GM12878 (cell line): ENCODE results near the gene TSC2. TPM values are rescaled to one million over a fixed set of nuclear protein-coding genes. Genes with fewer than 3 reads are reported as not detected.

Experiments used
- ASH2L ChIP-seq: fragments of 300-600, 200-600 bp; sonication (generic); IDR thresholded peaks from 2 replicates; pipeline ENCODE4 v1.6.1; 2017; ENCODE audit warnings: low read depth, mild to moderate bottlenecking, borderline replicate concordance
- CHD2 ChIP-seq: IDR thresholded peaks from 2 replicates; pipeline ENCODE4 v1.6.1; 2011; ENCODE audit warnings: low read depth, low read length, improper control_type of control experiment, borderline replicate concordance
- CUX1 ChIP-seq: IDR thresholded peaks from 2 replicates; pipeline ENCODE4 v1.6.1; 2012; ENCODE audit warnings: improper control_type of control experiment, low read depth, low read length; ENCODE audit not compliant: insufficient replicate concordance
- GATAD2B ChIP-seq: fragments of 450-650 bp; conservative IDR thresholded peaks from 2 replicates; pipeline ENCODE4 v1.6.1; 2017; ENCODE audit warnings: low read depth, mild to moderate bottlenecking, moderate library complexity
- HDAC2 ChIP-seq: fragments of 200-600 bp; sonication (generic); IDR thresholded peaks from 2 replicates; pipeline ENCODE4 v1.6.1; 2017
- HSF1 ChIP-seq: fragments of 150-350 bp; IDR thresholded peaks from 2 replicates; pipeline ENCODE4 v1.6.1; 2014; ENCODE audit warnings: mild to moderate bottlenecking, low read depth, low read length
- KDM1A ChIP-seq: fragments of 200-600 bp; sonication (generic); IDR thresholded peaks from 2 replicates; pipeline ENCODE4 v1.6.1; 2016; ENCODE audit warnings: borderline replicate concordance
- POLR2AphosphoS2 ChIP-seq: IDR thresholded peaks from 2 replicates; pipeline ENCODE4 v1.6.1; 2011; ENCODE audit warnings: low read depth, mild to moderate bottlenecking, low read length, improper control_type of control experiment, moderate library complexity
- RAD21 ChIP-seq: IDR thresholded peaks from 2 replicates; pipeline ENCODE4 v1.6.1; 2011; ENCODE audit warnings: mild to moderate bottlenecking, low read depth, low read length, moderate library complexity; ENCODE audit not compliant: insufficient read depth
- RAD51 ChIP-seq: fragments of 450-650 bp; IDR thresholded peaks from 2 replicates; pipeline ENCODE4 v1.6.1; 2016; ENCODE audit warnings: moderate library complexity, mild to moderate bottlenecking, inconsistent platforms
- SIX5 ChIP-seq: IDR thresholded peaks from 2 replicates; pipeline ENCODE4 v1.6.1; 2011; ENCODE audit warnings: mild to moderate bottlenecking, low read depth, low read length, moderate library complexity; ENCODE audit not compliant: severe bottlenecking
- SMC3 ChIP-seq: IDR thresholded peaks from 2 replicates; pipeline ENCODE4 v1.6.1; 2011; ENCODE audit warnings: low read length, improper control_type of control experiment, borderline replicate concordance
- SRF ChIP-seq, 2 experiments: IDR thresholded peaks; 2 replicates each; pipeline ENCODE4 v1.6.1; 2011; ENCODE audit warnings: low read depth in 2 of 2, low read length in 2 of 2, mild to moderate bottlenecking in 1 of 2, moderate library complexity in 1 of 2
- STAT3 ChIP-seq: IDR thresholded peaks from 2 replicates; pipeline ENCODE4 v1.6.1; 2011; ENCODE audit warnings: low read depth, low read length, improper control_type of control experiment
- ZNF274 ChIP-seq: IDR thresholded peaks from one replicate; pipeline ENCODE4 v1.8.0; 2011; ENCODE audit not compliant: insufficient read length, insufficient read depth
- ZNF592 ChIP-seq: fragments of 450-650 bp; IDR thresholded peaks from 2 replicates; pipeline ENCODE4 v1.6.1; 2017; ENCODE audit warnings: mild to moderate bottlenecking, moderate library complexity
- polyA plus RNA-seq, 11 experiments: library from polyadenylated mRNA; depleted of rRNA in 4 of 11; unstranded in 6 of 11; stranded (reverse) in 5 of 11; fragments of >200 nt; fragmentation: Nextera tagmentation in 4 of 11; fragmentation: Illumina TruSeq in 1 of 11; extraction: Ambion mirVana in 4 of 11; extraction: Trizol in 1 of 11; gene quantifications; 1 replicate in 1 of 11; 2 replicates in 10 of 11; pipeline versions ENCODE4 v1.2.1 to v1.2.3, GENCODE V29; 2011 to 2016; ENCODE audit warnings: inconsistent platforms in 2 of 11, missing spikeins in 2 of 11, low read depth in 1 of 11
- total RNA-seq, 4 experiments: library from RNA; depleted of rRNA in 3 of 4; stranded (reverse); fragments of >200 nt in 3 of 4; fragmentation: Illumina TruSeq in 1 of 4; extraction: Trizol in 1 of 4; gene quantifications; 2 replicates each; pipeline versions ENCODE4 v1.2.1 to v1.2.3, GENCODE V29; 2013 to 2021
- TF ChIP-seq, protein P1 (sequence below): fragments of 450-650 bp; IDR thresholded peaks from 2 replicates; pipeline ENCODE4 v1.6.1; 2017; ENCODE audit warnings: low read depth, mild to moderate bottlenecking, moderate library complexity

TSC2 gene
- total and polyA plus RNA-seq, 10 of the 15 experiments (the other 5 are each of a cell fraction or from before 2014, with no cell fraction given) = 1.6 to 77.0 (median 21.6) TPM

- TF ChIP-seq STAT3 (no peak), SIX5 (peak; percentile 42), ASH2L (no peak), POLR2AphosphoS2 (peak; percentile 89), CHD2 (no peak), HDAC2 (no peak), SMC3 (no peak), RAD51 (no peak), HSF1 (no peak), KDM1A (no peak), RAD21 (no peak), ZNF592 (no peak), GATAD2B (0 out of 2 replicates have a peak, but pooled peaks have one; percentile 55), ZNF274 (no peak), SRF (IDR thresholded peaks at IDR 0.05; ENCODE audit: low read depth in 2 of 2, low read length in 2 of 2) (no peak), CUX1 (no peak)
- TF ChIP-seq, protein P1, sequence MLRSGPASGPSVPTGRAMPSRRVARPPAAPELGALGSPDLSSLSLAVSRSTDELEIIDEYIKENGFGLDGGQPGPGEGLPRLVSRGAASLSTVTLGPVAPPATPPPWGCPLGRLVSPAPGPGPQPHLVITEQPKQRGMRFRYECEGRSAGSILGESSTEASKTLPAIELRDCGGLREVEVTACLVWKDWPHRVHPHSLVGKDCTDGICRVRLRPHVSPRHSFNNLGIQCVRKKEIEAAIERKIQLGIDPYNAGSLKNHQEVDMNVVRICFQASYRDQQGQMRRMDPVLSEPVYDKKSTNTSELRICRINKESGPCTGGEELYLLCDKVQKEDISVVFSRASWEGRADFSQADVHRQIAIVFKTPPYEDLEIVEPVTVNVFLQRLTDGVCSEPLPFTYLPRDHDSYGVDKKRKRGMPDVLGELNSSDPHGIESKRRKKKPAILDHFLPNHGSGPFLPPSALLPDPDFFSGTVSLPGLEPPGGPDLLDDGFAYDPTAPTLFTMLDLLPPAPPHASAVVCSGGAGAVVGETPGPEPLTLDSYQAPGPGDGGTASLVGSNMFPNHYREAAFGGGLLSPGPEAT = 0 out of 2 replicates have a peak, but pooled peaks have one; percentile 49
Measured at GRCh38 chr16:2009791-2010510, 37.8 kb upstream of the TSC2 start, which contains the start of gene ZNF598 (continued).
